Spleen (tissue), 11 donors: ENCODE measurements around the gene KIAA0825. TPM values are rescaled to one million over a fixed set of nuclear protein-coding genes. Genes with fewer than 3 reads are reported as not detected.

Experiments used
- DNase-seq: peaks from one replicate; pipeline ENCODE4 v3.0.0-alpha.2; 2020
- H3K27ac ChIP-seq, 8 donors: fragments of 200-600 bp; sonication (generic) in 7 of 8; 1 replicate in 4 of 8; 2 replicates in 4 of 8; pipeline versions ENCODE4 v1.5.0 to v1.8.0; 2016 to 2021; ENCODE audit warnings: inconsistent platforms in 4 of 8, mild to moderate bottlenecking in 4 of 8, moderate library complexity in 1 of 8
- H3K27me3 ChIP-seq, 7 donors: fragments of 200-600 bp; sonication (generic) in 6 of 7; replicated peaks in 1 of 7; 1 replicate in 4 of 7; 2 replicates in 3 of 7; pipeline versions ENCODE4 v1.5.0 to v1.8.0; 2016 to 2021; ENCODE audit warnings: inconsistent platforms in 3 of 7, mild to moderate bottlenecking in 1 of 7
- H3K36me3 ChIP-seq, 6 donors: fragments of 200-600 bp; sonication (generic) in 5 of 6; 1 replicate in 4 of 6; 2 replicates in 2 of 6; pipeline versions ENCODE4 v1.5.0 to v1.8.0; 2016 to 2021; ENCODE audit warnings: inconsistent platforms in 2 of 6
- H3K4me1 ChIP-seq, 6 donors: fragments of 200-600 bp; sonication (generic) in 5 of 6; 1 replicate in 3 of 6; 2 replicates in 3 of 6; pipeline versions ENCODE4 v1.5.0 to v1.8.0; 2016 to 2021; ENCODE audit warnings: inconsistent platforms in 3 of 6
- H3K4me3 ChIP-seq, 8 donors: fragments of 200-600 bp; sonication (generic) in 7 of 8; 1 replicate in 4 of 8; 2 replicates in 4 of 8; pipeline versions ENCODE4 v1.5.0 to v1.8.0; 2016 to 2021; ENCODE audit warnings: inconsistent platforms in 4 of 8, mild to moderate bottlenecking in 4 of 8, moderate library complexity in 2 of 8
- H3K9me3 ChIP-seq, 8 donors: fragments of 200-600 bp; sonication (generic) in 7 of 8; 1 replicate in 4 of 8; 2 replicates in 4 of 8; pipeline versions ENCODE4 v1.5.0 to v1.8.0; 2016 to 2021; ENCODE audit warnings: inconsistent platforms in 4 of 8
- POLR2A ChIP-seq, 3 donors: fragments of 450-650 bp; IDR thresholded peaks; one replicate each; pipeline ENCODE4 v1.5.1; 2017; ENCODE audit warnings: antibody characterized with exemption in 3 of 3, mild to moderate bottlenecking in 1 of 3
- POLR2AphosphoS5 ChIP-seq, 3 donors: sonication (generic); formaldehyde crosslinking; IDR thresholded peaks; one replicate each; pipeline ENCODE4 v1.5.1; 2017; ENCODE audit warnings: antibody characterized with exemption in 3 of 3
- WGBS, 5 donors: extraction: QIAGEN DNeasy Blood & Tissue Kit in 3 of 5; methylation state at CpG; one replicate each; pipeline versions ENCODE4 v1.1.5 to v1.1.7; 2013 to 2018; 5-methylcytosine and 5-hydroxymethylcytosine counted together
- intact Hi-C: fragments of 100-400 bp; cut with DNase I; formaldehyde crosslinking; loops from one replicate; pipeline ENCODE4 v1.15.0; 2023; ENCODE audit warnings: low total_unique reads
- polyA plus RNA-seq, 3 donors: library from polyadenylated mRNA; stranded (reverse); fragments of 200-250 nt; gene quantifications; one replicate each; pipeline ENCODE4 v1.2.1, GENCODE V29; 2013
- total RNA-seq, 7 donors: library from RNA; depleted of rRNA in 3 of 7; stranded (reverse); fragments of >200 nt in 3 of 7; fragmentation: NEBNext Ultra II Directional in 4 of 7; extraction: Animal tissue kit (Norgen Biotek cat#: 25700) in 4 of 7; gene quantifications; one replicate each; pipeline versions ENCODE4 v1.1.0 to v1.2.1, GENCODE V29; 2016 to 2021
- TF ChIP-seq, protein P1 (sequence below), 11 experiments: fragments of 200-600 bp in 7 of 11; fragments of 450-650 bp in 4 of 11; sonication (generic) in 4 of 11; IDR thresholded peaks in 8 of 11; conservative IDR thresholded peaks in 3 of 11; 1 replicate in 7 of 11; 2 replicates in 4 of 11; pipeline versions ENCODE4 v1.4.0 to v1.8.0; 2016 to 2021; ENCODE audit warnings: antibody characterized with exemption in 11 of 11, inconsistent platforms in 4 of 11, mild to moderate bottlenecking in 1 of 11
- donor health status: healthy with polysubstance abuse.
- donor health status: DM: no; HTN: no; CAD: no; lungs with moderate emphysema.
- donor health status: DM: no; HTN: no; CAD: no.
- donor health status: Bipolar disorder and iron deficiency.
- donor health status: healthy.
- donor health status: DM: no; HTN: no; CAD: no.
- donor health status: DM: yes; HTN: yes; CAD: no.

Gene KIAA0825
- total and polyA plus RNA-seq, 10 donors: 0.20 to 13.5 (median 6.0) TPM

DNA sequence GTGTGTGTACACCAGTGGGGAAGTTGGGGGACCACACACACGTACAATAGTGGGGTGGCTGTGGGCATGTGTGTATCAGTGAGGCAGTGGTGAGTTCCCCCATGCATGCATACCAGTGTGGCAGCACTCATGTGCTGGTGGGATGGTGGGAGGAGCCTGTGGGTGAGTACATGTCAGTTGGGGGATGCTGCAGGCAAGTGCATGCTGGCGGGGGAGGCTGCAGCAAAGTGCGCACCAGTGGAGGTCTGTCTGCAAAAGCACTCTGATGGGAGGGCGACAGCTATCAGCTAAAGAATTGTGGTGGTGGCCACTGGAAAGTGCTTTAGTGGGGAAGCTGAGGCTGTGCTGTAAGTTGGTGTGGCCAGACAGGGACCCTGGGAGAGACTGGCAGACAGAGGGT is 418.8 kb downstream of the KIAA0825 start:
- TF ChIP-seq, protein P1, sequence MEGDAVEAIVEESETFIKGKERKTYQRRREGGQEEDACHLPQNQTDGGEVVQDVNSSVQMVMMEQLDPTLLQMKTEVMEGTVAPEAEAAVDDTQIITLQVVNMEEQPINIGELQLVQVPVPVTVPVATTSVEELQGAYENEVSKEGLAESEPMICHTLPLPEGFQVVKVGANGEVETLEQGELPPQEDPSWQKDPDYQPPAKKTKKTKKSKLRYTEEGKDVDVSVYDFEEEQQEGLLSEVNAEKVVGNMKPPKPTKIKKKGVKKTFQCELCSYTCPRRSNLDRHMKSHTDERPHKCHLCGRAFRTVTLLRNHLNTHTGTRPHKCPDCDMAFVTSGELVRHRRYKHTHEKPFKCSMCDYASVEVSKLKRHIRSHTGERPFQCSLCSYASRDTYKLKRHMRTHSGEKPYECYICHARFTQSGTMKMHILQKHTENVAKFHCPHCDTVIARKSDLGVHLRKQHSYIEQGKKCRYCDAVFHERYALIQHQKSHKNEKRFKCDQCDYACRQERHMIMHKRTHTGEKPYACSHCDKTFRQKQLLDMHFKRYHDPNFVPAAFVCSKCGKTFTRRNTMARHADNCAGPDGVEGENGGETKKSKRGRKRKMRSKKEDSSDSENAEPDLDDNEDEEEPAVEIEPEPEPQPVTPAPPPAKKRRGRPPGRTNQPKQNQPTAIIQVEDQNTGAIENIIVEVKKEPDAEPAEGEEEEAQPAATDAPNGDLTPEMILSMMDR (IDR thresholded peaks at IDR 0.05 in 8 of 11, conservative IDR thresholded peaks at IDR 0.05 in 3 of 11): no peak
- TF ChIP-seq POLR2A (IDR thresholded peaks at IDR 0.05) (no peak), POLR2AphosphoS5 (IDR thresholded peaks at IDR 0.05) (no peak)
- DNase-seq: peak; percentile 58
- no peak overlapping the region for H3K4me3 ChIP-seq
- no peaks in the 10 kb centered on the region for H3K27me3 ChIP-seq
- no peaks in the 10 kb centered on the region for H3K4me1 ChIP-seq
- no peak overlapping the region for H3K27ac ChIP-seq
- H3K36me3 ChIP-seq: no peaks in the 10 kb centered on the region
- intact Hi-C loops: no loop called here
- no peaks in the 10 kb centered on the region for H3K9me3 ChIP-seq
- 88 to 96% (median 94%) methylated on average over 4 of the region's 4 CpGs for WGBS, 5 donors

DNA sequence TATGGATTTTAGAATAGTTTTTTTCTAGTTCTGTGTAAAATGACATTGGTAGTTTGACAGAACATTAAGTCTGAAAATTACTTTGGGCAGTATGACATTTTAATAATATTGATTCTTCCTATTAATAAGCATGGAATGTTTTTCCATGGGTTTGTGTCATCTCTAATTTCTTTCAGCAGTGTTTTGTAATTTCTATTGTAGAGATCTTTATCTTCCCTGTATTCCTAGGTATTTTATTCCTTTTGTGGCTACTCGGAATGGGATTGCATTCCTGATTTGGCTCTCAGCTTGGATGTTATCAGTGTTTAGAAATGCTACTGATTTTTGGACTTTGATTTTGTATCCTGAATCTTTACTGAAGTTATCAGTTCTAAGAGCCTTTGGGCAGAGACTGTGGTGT is 420.4 kb downstream of the KIAA0825 start:
- 71 to 91% (median 83%) methylated on average over 1 of the region's 1 CpG for WGBS, 5 donors
- no peak overlapping the region for H3K27ac ChIP-seq
- TF ChIP-seq POLR2AphosphoS5 (IDR thresholded peaks at IDR 0.05): no peak
- TF ChIP-seq POLR2A (IDR thresholded peaks at IDR 0.05): no peak
- TF ChIP-seq, protein P1 (IDR thresholded peaks at IDR 0.05 in 8 of 11, conservative IDR thresholded peaks at IDR 0.05 in 3 of 11): no peak
- intact Hi-C loops: no loop called here
- H3K36me3 ChIP-seq: no peaks in the 10 kb centered on the region
- DNase-seq: no peak
- H3K4me1 ChIP-seq: no peaks in the 10 kb centered on the region
- H3K9me3 ChIP-seq: no peaks in the 10 kb centered on the region
- H3K4me3 ChIP-seq: no peak overlapping the region
- no peaks in the 10 kb centered on the region for H3K27me3 ChIP-seq

DNA sequence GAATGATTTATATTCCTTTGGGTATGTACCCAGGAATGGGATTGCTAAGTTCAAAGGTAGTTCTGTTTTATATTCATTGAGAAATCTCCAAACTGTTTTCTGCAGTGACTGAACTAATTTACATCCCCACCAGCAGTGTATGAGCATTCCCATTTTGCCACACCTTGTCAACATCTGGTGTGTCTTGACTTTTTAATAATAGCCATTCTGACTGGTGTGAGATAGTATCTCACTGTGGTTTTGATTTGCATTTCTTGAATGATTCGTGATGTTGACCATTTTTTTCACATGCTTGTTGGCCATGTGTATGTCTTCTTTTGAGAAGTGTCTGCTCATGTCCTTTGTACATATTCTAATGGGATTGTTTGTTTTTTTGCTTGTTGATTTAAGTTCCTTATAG is 421.5 kb downstream of the KIAA0825 start:
- Histone ChIP-seq H3K27me3 (no peaks in the 10 kb centered on the region), H3K9me3 (no peaks in the 10 kb centered on the region), H3K27ac (no peak overlapping the region), H3K4me1 (no peaks in the 10 kb centered on the region), H3K36me3 (no peaks in the 10 kb centered on the region), H3K4me3 (no peak overlapping the region)
- 56 to 77% (median 63%) methylated on average over 1 of the region's 1 CpG for WGBS, 5 donors
- intact Hi-C loops: no loop called here
- no peak for DNase-seq
- TF ChIP-seq, protein P1 (IDR thresholded peaks at IDR 0.05 in 8 of 11, conservative IDR thresholded peaks at IDR 0.05 in 3 of 11): no peak
- no peak for TF ChIP-seq POLR2A (IDR thresholded peaks at IDR 0.05)
- TF ChIP-seq POLR2AphosphoS5 (IDR thresholded peaks at IDR 0.05): no peak

- no peak for DNase-seq
- intact Hi-C loops: no loop called here
- Histone ChIP-seq H3K27me3 (no peaks in the 10 kb centered on the region), H3K9me3 (peaks cover 0 to 4% (median 0%) of the 10 kb centered on the region in 8 donors), H3K27ac (no peak overlapping the region), H3K4me3 (no peak overlapping the region), H3K36me3 (no peaks in the 10 kb centered on the region), H3K4me1 (no peaks in the 10 kb centered on the region)
- no peak for TF ChIP-seq POLR2AphosphoS5 (IDR thresholded peaks at IDR 0.05)
- TF ChIP-seq, protein P1 (IDR thresholded peaks at IDR 0.05 in 8 of 11, conservative IDR thresholded peaks at IDR 0.05 in 3 of 11): no peak
- 68 to 83% (median 81%) methylated on average over 3 of the region's 3 CpGs for WGBS, 5 donors
Observed at GRCh38 chr5:94192658-94193391, 425.6 kb downstream of the KIAA0825 start.
